CD8-positive, alpha-beta memory T cell (primary cell): ENCODE data around the gene GID8. TPM values are rescaled to one million over a fixed set of nuclear protein-coding genes. Genes with fewer than 3 reads are reported as not detected.

Experiments
- CTCF ChIA-PET: fragments of 350-600 bp; sonication (Branson Sonifier 250); formaldehyde crosslinking; loops from one replicate; lab custom pipeline; 2021; ENCODE audit warnings: antibody characterized with exemption; lab: Charles Lee
- POLR2A ChIA-PET: fragments of 350-600 bp; sonication (Branson Sonifier 250); formaldehyde crosslinking; loops from one replicate; lab custom pipeline; 2021; ENCODE audit warnings: antibody characterized with exemption; lab: Charles Lee
- DNase-seq, 5 donors: peaks; one replicate each; pipeline versions ENCODE4 v3.0.0 to v3.0.0-alpha.2; 2020 to 2022; ENCODE audit warnings: mixed read lengths in 1 of 5
- H3K27ac ChIP-seq: one replicate; pipeline ENCODE4 v1.7.0; 2013; ENCODE audit warnings: low read depth, mild to moderate bottlenecking, low read length, moderate library complexity
- H3K27me3 ChIP-seq: 2 replicates; pipeline ENCODE4 v1.7.0; 2013; ENCODE audit warnings: low read length, mild to moderate bottlenecking; ENCODE audit not compliant: insufficient read depth, poor library complexity, severe bottlenecking
- H3K36me3 ChIP-seq: 2 replicates; pipeline ENCODE4 v1.7.0; 2013; ENCODE audit warnings: mild to moderate bottlenecking, low read length, moderate library complexity; ENCODE audit not compliant: insufficient read depth
- H3K4me1 ChIP-seq: 2 replicates; pipeline ENCODE4 v1.7.0; 2013; ENCODE audit warnings: mild to moderate bottlenecking, low read length, moderate library complexity; ENCODE audit not compliant: insufficient read depth
- H3K4me3 ChIP-seq: 2 replicates; pipeline ENCODE4 v1.7.0; 2013; ENCODE audit warnings: mild to moderate bottlenecking, low read length
- H3K9me3 ChIP-seq: 2 replicates; pipeline ENCODE4 v1.7.0; 2013; ENCODE audit warnings: mild to moderate bottlenecking, low read length
- H3K27ac Mint-ChIP-seq, 8 donors: one replicate each; pipeline ENCODE4 v1.8.0; 2020 to 2021; ENCODE audit warnings: mixed read lengths in 8 of 8, mild to moderate bottlenecking in 6 of 8, inconsistent platforms in 3 of 8, moderate library complexity in 3 of 8
- H3K27me3 Mint-ChIP-seq, 2 donors: one replicate each; pipeline ENCODE4 v1.8.0; 2020 to 2021; ENCODE audit warnings: mixed read lengths in 2 of 2, mild to moderate bottlenecking in 1 of 2, moderate library complexity in 1 of 2
- H3K36me3 Mint-ChIP-seq, 3 donors: one replicate each; pipeline ENCODE4 v1.8.0; 2020 to 2021; ENCODE audit warnings: mixed read lengths in 3 of 3, inconsistent platforms in 1 of 3, mild to moderate bottlenecking in 1 of 3
- H3K4me1 Mint-ChIP-seq, 3 donors: one replicate each; pipeline ENCODE4 v1.8.0; 2020 to 2021; ENCODE audit warnings: mixed read lengths in 3 of 3, inconsistent platforms in 1 of 3, mild to moderate bottlenecking in 1 of 3
- H3K4me3 Mint-ChIP-seq, 7 donors: one replicate each; pipeline ENCODE4 v1.8.0; 2020 to 2021; ENCODE audit warnings: mixed read lengths in 7 of 7, mild to moderate bottlenecking in 6 of 7, moderate library complexity in 4 of 7, inconsistent platforms in 2 of 7
- H3K9me3 Mint-ChIP-seq, 5 donors: one replicate each; pipeline ENCODE4 v1.8.0; 2020 to 2022; ENCODE audit warnings: mixed read lengths in 5 of 5, mild to moderate bottlenecking in 3 of 5, moderate library complexity in 2 of 5, inconsistent platforms in 1 of 5
- polyA plus RNA-seq: library from polyadenylated mRNA; unstranded; fragments of 300-500 nt; fragmentation: Illumina TruSeq; gene quantifications from one replicate; pipeline ENCODE4 v1.2.3, GENCODE V29; 2021
- total RNA-seq, 2 experiments: library from RNA; stranded (reverse); gene quantifications; one replicate each; pipeline ENCODE4 v1.2.3, GENCODE V29; 2021

Gene GID8
- total and polyA plus RNA-seq, 3 experiments from 2014 or later: 19.0 to 45.5 (median 44.9) TPM

DNA sequence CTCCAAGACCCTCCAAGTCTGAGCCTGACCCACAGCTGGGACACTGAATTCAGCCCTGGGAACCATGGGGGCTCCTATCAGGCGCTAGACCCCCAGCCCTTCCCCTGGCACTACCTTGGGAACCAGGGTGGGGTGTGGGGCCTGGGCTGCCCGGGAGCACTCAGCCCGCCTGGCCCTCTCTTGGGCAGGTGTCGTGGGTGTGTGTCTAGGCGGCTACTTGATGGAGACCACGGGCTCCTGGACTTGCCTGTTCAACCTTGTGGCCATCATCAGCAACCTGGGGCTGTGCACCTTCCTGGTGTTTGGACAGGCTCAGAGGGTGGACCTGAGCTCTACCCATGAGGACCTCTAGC, 29.2 kb downstream of the GID8 start:
- Histone ChIP-seq H3K4me1 (no peaks in the 10 kb centered on the region), H3K4me3 (no peak overlapping the region), H3K36me3 (no peaks in the 10 kb centered on the region), H3K9me3 (no peaks in the 10 kb centered on the region), H3K27me3 (no peaks in the 10 kb centered on the region), H3K27ac (no peak overlapping the region)
- no peak overlapping the region for H3K27ac Mint-ChIP-seq
- H3K9me3 Mint-ChIP-seq: no peaks in the 10 kb centered on the region
- H3K27me3 Mint-ChIP-seq: peaks cover 8 to 11% of the 10 kb centered on the region in 2 donors
- no peak for DNase-seq
- H3K4me1 Mint-ChIP-seq: peaks cover 9 to 10% (median 9%) of the 10 kb centered on the region in 3 donors
- ChIA-PET CTCF (no interaction called here), POLR2A (no interaction called here)
- peaks cover 0 to 4% (median 0%) of the 10 kb centered on the region in 3 donors for H3K36me3 Mint-ChIP-seq
- no peak overlapping the region for H3K4me3 Mint-ChIP-seq

GRCh38 chr20:62967628-62968351, 29.8 kb downstream of the GID8 start:
- Mint-ChIP-seq H3K27me3 (peaks cover 11 to 15% of the 10 kb centered on the region in 2 donors), H3K9me3 (no peaks in the 10 kb centered on the region), H3K27ac (no peak overlapping the region), H3K4me1 (peaks cover 12 to 16% (median 14%) of the 10 kb centered on the region in 3 donors), H3K4me3 (no peak overlapping the region), H3K36me3 (peaks cover 0 to 2% (median 0%) of the 10 kb centered on the region in 3 donors)
- H3K4me1 ChIP-seq: peaks cover 4% of the 10 kb centered on the region
- no peak overlapping the region for H3K27ac ChIP-seq
- no peaks in the 10 kb centered on the region for H3K27me3 ChIP-seq
- POLR2A ChIA-PET: no interaction called here
- no peak overlapping the region for H3K4me3 ChIP-seq
- CTCF ChIA-PET: interaction anchor here (1.4 kb wide), 1 partner anchor 41 kb away, joined by 4 read pairs; no protein-coding TSS in a partner anchor
- no peaks in the 10 kb centered on the region for H3K9me3 ChIP-seq
- no peak for DNase-seq
- no peaks in the 10 kb centered on the region for H3K36me3 ChIP-seq

DNA sequence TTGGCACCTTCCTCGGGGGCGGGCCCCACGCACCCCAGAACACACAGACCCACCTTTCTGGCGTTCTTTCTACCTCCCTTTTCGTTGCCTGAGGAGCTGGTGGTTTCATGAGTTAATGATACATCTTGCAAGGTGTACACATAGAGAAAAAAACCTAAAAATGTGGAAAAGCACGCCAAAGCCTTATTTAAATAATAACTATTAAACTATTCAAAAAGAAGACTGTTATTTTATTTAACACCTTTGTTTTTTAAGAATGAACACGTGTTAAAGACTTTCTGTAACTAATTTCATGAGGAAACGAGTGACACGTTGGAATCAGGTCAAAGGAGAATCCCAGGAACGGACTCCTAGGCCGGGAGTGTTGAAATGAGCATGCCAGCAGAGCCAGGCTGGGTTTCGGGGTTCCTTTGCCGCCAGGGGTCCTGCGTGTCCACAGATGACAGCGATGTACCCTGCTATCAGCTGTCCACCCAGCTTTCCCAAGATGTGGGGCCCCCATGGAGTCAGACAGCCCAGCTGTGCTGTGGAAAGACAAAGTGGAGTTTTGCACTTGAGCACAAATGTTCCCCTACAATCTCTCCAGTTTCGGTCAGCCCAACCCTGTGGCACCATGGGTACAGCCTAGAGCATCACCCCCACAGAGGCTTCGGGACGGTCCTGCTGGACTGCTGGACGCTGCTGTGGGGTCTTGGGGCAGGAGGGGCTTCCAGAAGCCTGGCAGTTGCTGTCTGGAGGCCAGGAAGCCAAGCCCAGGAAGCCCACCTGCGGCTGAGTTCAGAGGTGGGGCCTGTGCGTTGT, 30.6 kb downstream of the GID8 start:
- H3K27me3 Mint-ChIP-seq: peaks cover 17 to 20% of the 10 kb centered on the region in 2 donors
- ChIA-PET POLR2A (no interaction called here), CTCF (interaction anchor here (1.4 kb wide), 1 partner anchor 41 kb away, joined by 4 read pairs; no protein-coding TSS in a partner anchor)
- no peak overlapping the region for H3K27ac Mint-ChIP-seq
- peaks cover 14 to 21% (median 15%) of the 10 kb centered on the region in 3 donors for H3K4me1 Mint-ChIP-seq
- peaks cover 2% of the 10 kb centered on the region for H3K27me3 ChIP-seq
- no peaks in the 10 kb centered on the region for H3K9me3 ChIP-seq
- no peaks in the 10 kb centered on the region for H3K9me3 Mint-ChIP-seq
- DNase-seq: no peak
- H3K4me3 ChIP-seq: no peak overlapping the region
- H3K4me3 Mint-ChIP-seq: no peak overlapping the region
- no peaks in the 10 kb centered on the region for H3K36me3 ChIP-seq
- peaks cover 9% of the 10 kb centered on the region for H3K4me1 ChIP-seq
- no peak overlapping the region for H3K27ac ChIP-seq
- peaks cover 0 to 2% (median 0%) of the 10 kb centered on the region in 3 donors for H3K36me3 Mint-ChIP-seq

DNA sequence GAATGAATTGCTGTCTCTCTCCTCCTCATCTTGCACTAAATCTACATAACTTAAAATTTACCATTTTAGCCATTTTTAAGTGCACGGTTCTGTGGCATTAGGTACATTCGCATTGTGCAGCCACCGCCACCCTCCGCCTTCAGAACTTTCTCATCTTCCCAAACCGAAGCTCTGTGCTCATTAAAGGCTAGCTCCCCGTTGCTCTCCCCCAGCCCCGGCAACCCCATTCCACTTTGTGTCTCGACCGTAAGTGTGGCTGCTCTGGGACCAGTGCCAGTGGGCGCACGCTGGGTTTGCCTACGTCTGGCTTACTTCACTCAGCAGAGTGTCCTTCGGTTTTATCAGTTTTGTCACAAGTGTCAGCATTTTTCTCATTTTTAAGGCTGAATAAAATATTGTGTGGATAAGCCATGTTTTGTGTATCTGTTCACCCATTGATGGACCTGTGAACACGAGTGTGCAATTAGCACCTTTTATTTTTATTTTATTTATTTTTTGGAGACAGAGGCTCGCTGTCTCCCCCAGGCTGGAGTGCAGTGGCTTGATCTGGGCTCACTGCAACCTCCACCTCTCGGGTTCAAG, 31.3 kb downstream of the GID8 start:
- H3K27ac Mint-ChIP-seq: peak overlapping the region in 1 of 8 donors; percentile 23
- H3K36me3 ChIP-seq: no peaks in the 10 kb centered on the region
- no peak for DNase-seq
- no peak overlapping the region for H3K4me3 Mint-ChIP-seq
- H3K27me3 Mint-ChIP-seq: peaks cover 22 to 24% of the 10 kb centered on the region in 2 donors
- no peaks in the 10 kb centered on the region for H3K9me3 Mint-ChIP-seq
- ChIA-PET CTCF (interaction anchor here (2.0 to 2.1 kb wide), 2 partner anchors 11 to 40 kb away, joined by 7 read pairs; no protein-coding TSS in a partner anchor), POLR2A (no interaction called here)
- no peak overlapping the region for H3K4me3 ChIP-seq
- peaks cover 6% of the 10 kb centered on the region for H3K27me3 ChIP-seq
- H3K9me3 ChIP-seq: no peaks in the 10 kb centered on the region
- no peaks in the 10 kb centered on the region for H3K36me3 Mint-ChIP-seq
- peaks cover 9% of the 10 kb centered on the region for H3K4me1 ChIP-seq
- peaks cover 14 to 21% (median 15%) of the 10 kb centered on the region in 3 donors for H3K4me1 Mint-ChIP-seq
- no peak overlapping the region for H3K27ac ChIP-seq

- ChIA-PET POLR2A (no interaction called here), CTCF (interaction anchor here (1.7 to 2.1 kb wide), 3 partner anchors 11 to 39 kb away, joined by 3 to 7 read pairs (median 7); no protein-coding TSS in a partner anchor)
- no peak overlapping the region for H3K27ac ChIP-seq
- peaks cover 13% of the 10 kb centered on the region for H3K27me3 ChIP-seq
- no peak overlapping the region for H3K4me3 ChIP-seq
- Mint-ChIP-seq H3K27ac (peak overlapping the region in 1 of 8 donors; percentile 74), H3K4me1 (peaks cover 14 to 21% (median 15%) of the 10 kb centered on the region in 3 donors), H3K27me3 (peaks cover 29 to 31% of the 10 kb centered on the region in 2 donors), H3K4me3 (no peak overlapping the region), H3K36me3 (no peaks in the 10 kb centered on the region), H3K9me3 (no peaks in the 10 kb centered on the region)
- no peak for DNase-seq
- H3K4me1 ChIP-seq: peaks cover 9% of the 10 kb centered on the region
- H3K9me3 ChIP-seq: no peaks in the 10 kb centered on the region
- H3K36me3 ChIP-seq: no peaks in the 10 kb centered on the region
Observed at GRCh38 chr20:62969939-62970306, 32.0 kb downstream of the GID8 start.

DNA sequence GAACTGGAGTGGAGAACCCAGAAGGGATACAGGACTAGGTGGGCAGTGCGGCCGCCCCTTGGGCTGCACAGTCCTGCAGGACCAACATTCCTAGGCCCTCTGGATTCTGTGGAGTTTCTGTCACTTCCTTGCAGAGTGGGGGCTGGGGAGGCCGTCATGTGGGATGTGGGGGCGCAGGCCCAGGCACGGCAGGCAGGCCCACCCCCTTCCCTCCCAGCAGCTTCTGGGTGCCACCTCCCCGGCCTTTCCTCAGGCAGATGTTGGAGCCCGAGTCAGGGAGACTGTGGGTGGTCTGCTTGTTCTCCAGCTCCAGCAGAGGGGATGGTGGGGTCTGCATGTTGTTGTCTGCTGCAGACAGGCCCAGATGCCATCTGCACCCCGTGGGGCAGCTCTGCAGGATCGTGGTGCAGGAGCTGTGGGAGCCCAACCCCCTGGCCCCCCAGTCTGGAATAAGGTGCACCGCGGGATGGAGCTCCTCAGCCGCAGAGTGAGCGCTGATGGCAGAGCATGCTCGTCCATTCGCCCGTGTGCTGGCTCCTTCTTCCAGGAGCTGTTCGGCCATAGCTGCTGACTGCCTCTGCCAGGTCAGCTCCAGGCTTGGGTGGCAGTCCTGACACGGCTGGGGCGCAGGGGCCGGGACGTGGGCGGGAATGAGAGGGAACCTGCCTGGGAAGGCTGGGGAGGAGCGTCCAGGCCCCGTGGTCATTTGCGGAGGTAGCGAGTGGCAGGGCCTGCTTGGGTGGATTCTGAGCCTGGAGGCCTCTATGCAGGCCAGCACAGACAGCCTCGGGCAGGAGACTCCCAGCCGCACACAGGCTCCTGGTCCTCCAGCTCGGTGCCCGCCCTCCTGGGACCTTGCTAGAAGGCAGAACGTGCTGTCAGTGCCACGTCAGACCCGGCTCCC, 32.6 kb downstream of the GID8 start:
- Histone ChIP-seq H3K9me3 (no peaks in the 10 kb centered on the region), H3K4me3 (no peak overlapping the region), H3K4me1 (peaks cover 9% of the 10 kb centered on the region), H3K27me3 (peaks cover 18% of the 10 kb centered on the region), H3K36me3 (no peaks in the 10 kb centered on the region), H3K27ac (no peak overlapping the region)
- Mint-ChIP-seq H3K4me3 (no peak overlapping the region), H3K27ac (no peak overlapping the region), H3K36me3 (no peaks in the 10 kb centered on the region), H3K27me3 (peaks cover 32 to 34% of the 10 kb centered on the region in 2 donors), H3K4me1 (peaks cover 14 to 21% (median 15%) of the 10 kb centered on the region in 3 donors), H3K9me3 (peaks cover 0 to under 1% (median 0%) of the 10 kb centered on the region in 5 donors)
- ChIA-PET POLR2A (interaction anchor here (0.8 kb wide), 1 partner anchor 22 kb away, joined by 5 read pairs; no protein-coding TSS in a partner anchor), CTCF (interaction anchor here (0.7 to 2.1 kb wide), 6 partner anchors 9 to 41 kb away, joined by 3 to 7 read pairs (median 3); no protein-coding TSS in a partner anchor)
- DNase-seq: no peak
